Immature natural killer cell (primary cell): ENCODE data around the gene MAP2K7. TPM values are rescaled to one million over a fixed set of nuclear protein-coding genes. Genes with fewer than 3 reads are reported as not detected.

ENCODE experiments used
- DNase-seq, 3 donors: peaks; one replicate each; pipeline ENCODE4 v3.0.0; 2022; ENCODE audit warnings: mixed read lengths in 1 of 3
- H3K27ac Mint-ChIP-seq, 6 donors: one replicate each; pipeline ENCODE4 v1.8.0; 2020; ENCODE audit warnings: mixed read lengths in 6 of 6, mild to moderate bottlenecking in 5 of 6, inconsistent platforms in 4 of 6, moderate library complexity in 3 of 6
- H3K27me3 Mint-ChIP-seq, 3 donors: one replicate each; pipeline ENCODE4 v1.8.0; 2020 to 2021; ENCODE audit warnings: low read depth in 3 of 3, mild to moderate bottlenecking in 3 of 3, mixed read lengths in 3 of 3, moderate library complexity in 3 of 3, inconsistent platforms in 1 of 3
- H3K36me3 Mint-ChIP-seq, 3 donors: one replicate each; pipeline ENCODE4 v1.8.0; 2020; ENCODE audit warnings: mixed read lengths in 3 of 3, inconsistent platforms in 2 of 3, mild to moderate bottlenecking in 2 of 3
- H3K4me1 Mint-ChIP-seq, 2 donors: one replicate each; pipeline ENCODE4 v1.8.0; 2020; ENCODE audit warnings: inconsistent platforms in 2 of 2, mild to moderate bottlenecking in 2 of 2, mixed read lengths in 2 of 2, moderate library complexity in 1 of 2
- H3K4me3 Mint-ChIP-seq, 5 donors: one replicate each; pipeline ENCODE4 v1.8.0; 2020; ENCODE audit warnings: mild to moderate bottlenecking in 5 of 5, mixed read lengths in 5 of 5, inconsistent platforms in 3 of 5, moderate library complexity in 3 of 5
- H3K9me3 Mint-ChIP-seq, 6 donors: one replicate each; pipeline ENCODE4 v1.8.0; 2020; ENCODE audit warnings: mild to moderate bottlenecking in 6 of 6, mixed read lengths in 6 of 6, inconsistent platforms in 4 of 6, moderate library complexity in 3 of 6
- polyA plus RNA-seq, 3 donors: library from polyadenylated mRNA; unstranded; fragments of 300-500 nt; fragmentation: Illumina TruSeq; gene quantifications; one replicate each; pipeline ENCODE4 v1.2.3, GENCODE V29; 2021

Gene MAP2K7
- polyA plus RNA-seq, 3 donors from 2014 or later = 2.0 to 4.4 (median 2.7) TPM

DNA sequence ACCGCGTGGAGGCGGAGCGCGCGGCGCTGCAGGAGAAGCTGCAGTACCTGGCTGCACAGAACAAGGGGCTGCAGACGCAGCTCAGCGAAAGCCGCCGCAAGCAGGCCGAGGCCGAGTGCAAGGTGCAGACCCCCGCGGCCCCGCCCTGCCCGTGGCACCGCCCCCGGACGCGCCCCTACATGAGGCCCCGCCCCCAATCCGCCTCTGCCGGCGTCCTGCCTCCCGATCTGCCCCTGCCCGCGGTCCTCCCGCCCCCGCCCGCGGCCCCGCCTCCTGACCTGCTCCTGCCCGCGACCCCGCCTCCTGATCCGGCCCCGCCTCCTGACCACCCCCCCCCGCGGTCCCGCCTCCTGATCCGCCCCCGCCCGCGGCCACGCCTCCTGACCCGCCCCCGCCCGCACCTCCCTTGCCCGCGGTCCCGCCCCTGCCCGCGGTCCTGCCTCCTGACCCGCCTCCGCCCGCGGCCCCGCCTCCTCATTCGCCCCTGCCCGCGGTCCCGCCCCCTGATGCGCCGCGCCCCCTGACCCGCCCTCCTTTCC, 41.2 kb upstream of the MAP2K7 start:
- Mint-ChIP-seq H3K36me3 (no peaks in the 10 kb centered on the region), H3K27me3 (peaks cover 0 to 11% (median 11%) of the 10 kb centered on the region in 3 donors), H3K4me1 (peaks cover 0 to 9% of the 10 kb centered on the region in 2 donors), H3K27ac (no peak overlapping the region), H3K9me3 (no peaks in the 10 kb centered on the region), H3K4me3 (peak overlapping the region in 4 of 5 donors; percentile 18 to 72 (median 46))
- peak; percentile 57 to 63 (median 58) for DNase-seq

DNA sequence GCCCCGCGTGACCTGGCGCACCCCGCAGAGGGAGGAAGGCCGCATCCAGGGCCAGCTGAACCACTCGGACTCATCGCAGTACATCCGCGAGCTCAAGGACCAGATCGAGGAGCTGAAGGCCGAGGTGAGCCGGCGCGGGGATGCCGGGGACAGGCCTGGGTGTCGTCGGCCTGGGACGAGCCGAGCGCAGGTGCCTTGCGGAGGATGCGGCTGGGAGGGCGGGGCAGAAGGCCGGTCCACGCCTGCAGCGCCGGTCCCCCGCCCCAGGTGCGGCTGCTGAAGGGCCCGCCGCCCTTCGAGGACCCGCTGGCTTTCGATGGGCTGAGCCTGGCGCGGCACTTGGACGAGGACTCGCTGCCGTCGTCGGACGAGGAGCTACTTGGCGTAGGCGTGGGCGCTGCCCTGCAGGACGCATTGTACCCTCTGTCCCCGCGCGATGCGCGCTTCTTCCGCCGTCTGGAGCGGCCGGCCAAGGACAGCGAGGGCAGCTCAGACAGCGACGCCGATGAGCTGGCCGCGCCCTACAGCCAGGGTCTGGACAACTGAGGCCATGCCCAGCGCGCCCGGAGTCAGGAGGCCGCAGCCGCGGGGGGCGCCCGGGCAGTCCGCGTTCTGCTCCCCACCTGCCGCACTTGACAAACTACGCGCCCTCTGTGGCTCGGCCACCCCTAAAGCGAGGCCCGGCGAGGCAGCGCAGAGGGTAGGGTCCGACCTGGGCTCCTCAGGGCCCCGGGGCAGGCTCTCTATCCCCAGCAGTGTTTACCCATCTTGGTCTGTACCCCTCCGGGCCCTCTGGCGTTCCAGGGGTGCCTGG, 40.3 kb upstream of the MAP2K7 start:
- no peak for DNase-seq
- Mint-ChIP-seq H3K36me3 (no peaks in the 10 kb centered on the region), H3K4me1 (peaks cover 0 to 12% of the 10 kb centered on the region in 2 donors), H3K9me3 (no peaks in the 10 kb centered on the region), H3K27me3 (peaks cover 0 to 11% (median 11%) of the 10 kb centered on the region in 3 donors), H3K27ac (no peak overlapping the region), H3K4me3 (peak overlapping the region in 1 of 5 donors; percentile 27)

DNA sequence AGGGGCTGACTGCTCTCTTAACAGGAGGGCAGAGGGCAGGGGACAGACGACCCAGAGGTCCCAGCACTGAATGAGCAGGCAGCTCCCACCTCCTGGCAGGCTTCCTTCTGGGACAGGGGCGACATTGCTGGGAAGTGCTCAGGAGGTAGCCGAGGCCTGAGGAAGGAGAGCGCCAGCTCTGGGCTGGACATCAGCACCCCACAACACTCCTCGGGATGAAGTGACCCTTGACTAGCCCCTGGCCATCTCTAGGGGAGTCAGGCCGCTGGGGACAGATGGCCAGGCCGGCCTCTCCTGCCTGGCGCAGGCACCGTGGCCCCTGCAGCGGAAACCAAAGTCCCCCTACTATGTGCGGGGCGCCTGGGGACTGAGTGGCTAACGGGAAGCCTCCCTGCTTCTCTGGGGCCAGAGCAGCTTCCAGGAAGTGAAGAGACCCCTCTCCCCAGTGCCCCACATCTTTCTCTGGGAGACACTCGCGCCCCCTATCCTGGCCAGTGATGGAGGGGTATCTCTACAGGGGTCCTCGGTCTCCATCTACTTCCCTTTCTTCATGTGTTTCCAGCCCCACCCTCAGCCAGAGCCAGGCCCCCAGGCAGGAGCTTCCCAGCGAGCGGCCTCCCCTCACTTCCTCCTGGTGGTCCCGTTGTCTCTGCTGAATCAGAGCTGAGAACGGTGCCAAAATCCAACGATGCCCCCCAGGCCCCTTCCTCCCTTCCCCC, 39.5 kb upstream of the MAP2K7 start:
- Mint-ChIP-seq H3K36me3 (no peaks in the 10 kb centered on the region), H3K9me3 (no peaks in the 10 kb centered on the region), H3K27me3 (peaks cover 0 to 15% (median 13%) of the 10 kb centered on the region in 3 donors), H3K4me3 (no peak overlapping the region), H3K27ac (no peak overlapping the region), H3K4me1 (peaks cover 0 to 17% of the 10 kb centered on the region in 2 donors)
- DNase-seq = no peak

DNA sequence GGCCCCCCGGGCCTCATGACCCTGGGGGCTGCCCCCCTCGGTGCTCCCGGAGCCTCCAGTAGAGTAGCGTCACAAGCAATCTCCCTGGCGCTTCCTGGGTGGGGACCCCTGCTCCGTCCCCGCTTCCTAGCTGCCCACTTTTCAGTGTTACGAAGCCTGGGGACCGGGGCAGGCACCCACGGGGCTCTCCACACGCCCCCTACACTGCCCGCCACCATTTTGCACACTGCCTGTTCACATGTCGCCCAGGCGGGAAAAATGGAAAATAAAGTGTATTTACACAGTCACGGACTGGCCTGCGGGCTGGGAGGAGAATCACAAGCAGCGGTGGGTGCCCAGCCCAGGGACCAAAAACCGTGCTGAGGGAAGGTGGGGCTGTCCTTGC, 39.0 kb upstream of the MAP2K7 start:
- no peak overlapping the region for H3K4me3 Mint-ChIP-seq
- H3K4me1 Mint-ChIP-seq = peaks cover 0 to 17% of the 10 kb centered on the region in 2 donors
- DNase-seq = no peak
- H3K36me3 Mint-ChIP-seq = no peaks in the 10 kb centered on the region
- peaks cover 1 to 15% (median 13%) of the 10 kb centered on the region in 3 donors for H3K27me3 Mint-ChIP-seq
- H3K9me3 Mint-ChIP-seq = no peaks in the 10 kb centered on the region
- no peak overlapping the region for H3K27ac Mint-ChIP-seq

DNA sequence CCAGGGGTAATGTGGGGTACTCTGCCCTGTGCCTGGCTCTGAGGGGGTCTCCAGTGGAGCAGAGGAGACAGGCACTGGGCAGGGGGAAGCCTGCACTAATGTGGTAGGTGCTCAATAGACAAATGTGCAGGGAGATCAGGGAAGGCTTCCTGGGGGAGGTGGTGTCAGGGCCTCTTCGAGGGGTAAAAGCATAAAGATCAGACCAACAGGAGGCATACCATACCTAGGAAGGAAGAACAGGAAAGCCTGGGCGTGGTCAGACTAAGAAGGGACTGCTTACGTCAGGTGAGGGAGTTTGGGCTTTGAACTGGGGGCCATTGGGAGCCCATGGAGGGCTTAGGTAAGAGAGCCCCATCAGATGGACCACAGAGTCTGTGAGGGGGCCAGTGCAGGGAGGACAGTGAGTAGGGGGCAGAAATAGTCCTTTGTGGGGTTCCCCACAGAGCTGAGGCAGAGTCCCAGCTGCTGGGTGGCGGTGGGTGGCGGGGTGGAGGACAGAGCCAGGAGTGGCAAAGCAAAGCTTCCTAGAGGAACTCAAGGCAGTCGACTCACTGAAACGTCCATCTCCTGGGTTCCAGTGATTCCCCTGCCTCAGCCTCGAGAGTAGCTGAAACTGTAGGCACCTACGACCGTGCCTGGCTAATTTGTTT, 38.3 kb upstream of the MAP2K7 start:
- no peak for DNase-seq
- no peaks in the 10 kb centered on the region for H3K36me3 Mint-ChIP-seq
- H3K4me1 Mint-ChIP-seq = peaks cover 0 to 22% of the 10 kb centered on the region in 2 donors
- H3K9me3 Mint-ChIP-seq = no peaks in the 10 kb centered on the region
- H3K27ac Mint-ChIP-seq = peak overlapping the region in 2 of 6 donors; percentile 10 to 54
- peaks cover 3 to 13% (median 13%) of the 10 kb centered on the region in 3 donors for H3K27me3 Mint-ChIP-seq
- H3K4me3 Mint-ChIP-seq = no peak overlapping the region

DNA sequence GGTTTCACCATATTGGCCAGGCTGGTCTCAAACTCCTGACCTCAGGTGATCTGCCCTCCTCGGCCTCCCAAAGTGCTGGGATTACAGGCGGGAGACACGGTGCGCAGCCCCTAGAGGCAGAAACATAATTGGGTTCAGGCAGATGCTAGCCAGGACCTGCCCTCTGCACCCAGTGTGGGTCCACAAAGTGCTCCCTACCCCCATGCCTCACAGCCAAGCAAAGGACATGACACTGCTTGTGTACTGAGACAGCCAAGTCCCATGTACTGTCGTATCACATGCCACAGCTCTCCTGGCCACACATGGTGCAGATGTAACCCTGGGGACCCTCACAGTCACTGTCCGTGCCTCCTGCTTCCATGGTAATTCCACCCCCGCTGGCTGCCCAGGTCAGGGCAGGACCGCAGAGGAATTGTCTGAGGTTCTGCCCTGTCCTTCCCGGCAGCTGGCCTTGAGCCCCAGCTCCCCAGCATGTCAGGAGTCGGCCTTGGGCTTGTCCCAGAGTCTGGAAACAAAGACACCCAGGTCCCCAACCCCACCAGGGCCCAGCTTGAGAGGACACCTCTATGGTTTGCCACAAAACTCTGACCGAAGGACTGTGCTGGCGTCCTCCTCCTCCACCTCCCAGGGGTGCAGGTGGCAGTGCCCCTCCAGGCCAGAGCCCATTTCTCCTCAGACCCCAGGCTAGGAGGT, 37.1 kb upstream of the MAP2K7 start:
- peaks cover 7 to 28% of the 10 kb centered on the region in 2 donors for H3K4me1 Mint-ChIP-seq

DNA sequence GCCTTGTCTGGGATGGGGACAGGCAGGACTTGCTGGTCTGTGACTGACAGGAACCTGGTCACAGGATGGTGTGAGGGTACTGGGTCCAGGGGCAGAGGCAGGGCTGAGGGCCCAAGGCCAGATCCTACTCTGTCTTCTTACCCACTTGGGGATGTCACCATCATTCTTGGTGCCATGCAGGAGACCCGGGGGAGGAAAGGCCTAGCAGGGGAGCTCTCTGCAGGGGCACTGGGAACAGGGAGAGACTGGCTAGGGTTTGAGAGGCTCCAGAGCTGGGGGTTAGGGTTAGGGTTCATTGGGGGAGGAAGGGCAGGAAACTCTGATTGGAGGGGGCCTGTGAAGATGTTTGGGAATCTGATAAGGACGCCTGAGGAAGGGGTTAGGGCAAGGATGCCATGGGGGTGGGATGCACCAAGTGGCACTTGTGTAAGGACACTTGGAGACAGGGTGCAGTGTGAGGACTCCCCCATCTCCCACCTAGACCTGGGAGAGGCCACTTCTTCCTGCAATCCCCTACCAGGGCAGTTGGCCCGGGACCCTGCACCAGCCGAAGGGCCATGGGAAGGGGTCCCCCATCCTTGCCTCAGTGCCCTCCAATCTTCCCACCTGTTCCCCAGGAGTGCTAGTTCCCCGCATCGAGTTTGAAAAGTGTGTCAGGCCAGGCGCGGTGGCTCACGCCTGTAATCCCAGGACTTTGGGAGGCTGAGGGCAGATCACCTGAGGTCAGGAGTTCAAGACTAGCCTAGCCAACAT, 36.4 kb upstream of the MAP2K7 start:
- Mint-ChIP-seq H3K36me3 (no peaks in the 10 kb centered on the region), H3K27me3 (peaks cover 8 to 21% (median 14%) of the 10 kb centered on the region in 3 donors), H3K4me1 (peaks cover 14 to 33% of the 10 kb centered on the region in 2 donors), H3K4me3 (peak overlapping the region in 2 of 5 donors; percentile 25 to 88), H3K27ac (peak overlapping the region in 1 of 6 donors; percentile 71), H3K9me3 (no peaks in the 10 kb centered on the region)
- DNase-seq = no peak

More for the DNA sequence above, 37.1 kb upstream of the MAP2K7 start:
- H3K9me3 Mint-ChIP-seq = no peaks in the 10 kb centered on the region
- H3K36me3 Mint-ChIP-seq = no peaks in the 10 kb centered on the region
- peak overlapping the region in 1 of 6 donors; percentile 71 for H3K27ac Mint-ChIP-seq
- H3K27me3 Mint-ChIP-seq = peaks cover 8 to 17% (median 14%) of the 10 kb centered on the region in 3 donors
- DNase-seq = no peak
- no peak overlapping the region for H3K4me3 Mint-ChIP-seq

DNA sequence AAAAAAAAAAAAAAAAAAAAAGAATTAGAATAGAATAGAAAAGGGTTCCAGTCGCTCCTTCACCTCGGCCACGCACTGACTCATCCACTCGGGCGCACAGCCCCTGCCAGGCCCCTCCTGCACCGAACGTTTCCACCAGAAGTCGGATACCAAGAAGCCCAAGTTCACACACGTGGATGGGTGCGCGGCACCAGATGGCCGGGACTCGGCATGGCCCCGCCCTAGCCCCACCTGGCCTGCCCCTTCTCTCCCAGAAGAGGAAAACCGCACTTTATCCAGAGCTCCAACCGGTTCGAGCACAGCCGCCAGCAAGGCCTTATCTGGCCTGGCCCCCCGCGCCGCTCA, 35.4 kb upstream of the MAP2K7 start:
- no peaks in the 10 kb centered on the region for H3K9me3 Mint-ChIP-seq
- H3K4me1 Mint-ChIP-seq = peaks cover 14 to 37% of the 10 kb centered on the region in 2 donors
- DNase-seq = no peak
- H3K36me3 Mint-ChIP-seq = no peaks in the 10 kb centered on the region
- peak overlapping the region; percentile 76 to 88 (median 82) for H3K4me3 Mint-ChIP-seq
- H3K27me3 Mint-ChIP-seq = peaks cover 10 to 23% (median 16%) of the 10 kb centered on the region in 3 donors
- peak overlapping the region in 3 of 6 donors; percentile 62 to 87 (median 68) for H3K27ac Mint-ChIP-seq

DNA sequence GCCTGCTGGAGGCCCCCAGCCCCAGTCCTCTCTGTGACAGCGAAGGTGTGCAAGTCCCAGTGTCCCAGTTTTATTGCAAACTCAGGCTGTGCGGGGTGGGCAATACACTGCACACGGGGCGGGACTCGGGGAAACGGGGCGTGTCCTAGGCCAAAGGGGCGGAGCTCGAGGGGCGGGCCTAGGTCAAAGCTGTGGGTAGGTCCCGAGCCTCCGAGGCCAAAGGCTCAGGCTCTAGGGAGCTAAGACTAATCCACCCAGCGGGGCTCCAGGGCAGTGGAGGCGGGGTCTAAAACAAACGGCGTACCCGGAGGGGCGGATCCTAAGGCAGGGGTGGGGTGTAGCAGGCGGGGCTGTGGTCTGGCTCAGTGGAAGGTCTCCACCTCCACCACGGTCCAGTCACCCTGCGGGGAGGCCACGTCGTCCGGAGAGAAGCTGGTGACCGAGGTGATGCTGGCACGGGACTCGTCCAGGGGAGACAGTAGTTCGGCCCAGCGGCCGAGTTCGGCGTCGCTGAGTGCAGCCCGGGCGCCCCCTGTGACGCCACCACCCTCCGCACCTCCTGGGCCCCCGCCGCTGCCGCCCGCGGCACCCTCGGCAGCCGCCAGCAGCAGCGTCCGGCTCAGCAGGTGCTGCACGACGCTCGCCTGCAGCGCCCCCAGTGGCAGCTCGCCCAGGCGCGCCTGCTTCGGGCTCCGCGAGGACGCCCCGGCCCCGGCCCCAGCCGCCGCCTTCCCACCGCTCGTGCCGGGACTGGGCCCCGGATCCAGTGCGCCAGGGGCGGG, 34.8 kb upstream of the MAP2K7 start:
- Mint-ChIP-seq H3K27ac (peak overlapping the region; percentile 62 to 97 (median 87)), H3K4me1 (peaks cover 14 to 41% of the 10 kb centered on the region in 2 donors), H3K4me3 (peak overlapping the region; percentile 76 to 88 (median 82)), H3K9me3 (no peaks in the 10 kb centered on the region), H3K36me3 (no peaks in the 10 kb centered on the region), H3K27me3 (peaks cover 13 to 26% (median 16%) of the 10 kb centered on the region in 3 donors)
- DNase-seq = peak; percentile 87 to 91 (median 90)

DNA sequence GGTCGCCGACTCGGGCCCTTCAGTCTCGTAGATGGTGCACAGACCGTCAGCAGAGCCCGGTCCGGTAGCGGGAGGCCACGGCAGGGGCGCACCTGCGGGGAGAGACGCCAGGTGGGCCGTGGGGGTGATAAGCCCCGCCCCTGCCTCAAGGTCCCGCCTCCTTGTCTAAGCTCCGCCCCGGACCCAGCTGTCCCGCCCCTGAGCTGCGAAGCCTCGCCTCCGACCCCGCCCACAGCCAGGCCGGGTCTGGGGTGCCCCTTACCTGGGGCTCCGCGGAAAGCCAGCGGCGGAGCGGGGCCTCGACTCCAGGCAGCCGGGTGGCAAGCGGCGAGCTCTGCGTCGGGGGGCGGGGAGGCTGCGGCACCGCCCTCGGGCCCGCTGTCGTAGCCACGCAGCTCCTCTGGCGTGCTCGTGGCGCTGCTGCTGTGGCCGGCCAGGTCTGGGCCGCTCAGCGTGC, 34.2 kb upstream of the MAP2K7 start:
- no peaks in the 10 kb centered on the region for H3K9me3 Mint-ChIP-seq
- peak overlapping the region in 1 of 6 donors; percentile 34 for H3K27ac Mint-ChIP-seq
- peaks cover 13 to 24% (median 16%) of the 10 kb centered on the region in 3 donors for H3K27me3 Mint-ChIP-seq
- DNase-seq = peak; percentile 83 to 85 (median 85)
- peak overlapping the region; percentile 44 to 70 (median 63) for H3K4me3 Mint-ChIP-seq
- H3K36me3 Mint-ChIP-seq = no peaks in the 10 kb centered on the region
- H3K4me1 Mint-ChIP-seq = peaks cover 14 to 41% of the 10 kb centered on the region in 2 donors

DNA sequence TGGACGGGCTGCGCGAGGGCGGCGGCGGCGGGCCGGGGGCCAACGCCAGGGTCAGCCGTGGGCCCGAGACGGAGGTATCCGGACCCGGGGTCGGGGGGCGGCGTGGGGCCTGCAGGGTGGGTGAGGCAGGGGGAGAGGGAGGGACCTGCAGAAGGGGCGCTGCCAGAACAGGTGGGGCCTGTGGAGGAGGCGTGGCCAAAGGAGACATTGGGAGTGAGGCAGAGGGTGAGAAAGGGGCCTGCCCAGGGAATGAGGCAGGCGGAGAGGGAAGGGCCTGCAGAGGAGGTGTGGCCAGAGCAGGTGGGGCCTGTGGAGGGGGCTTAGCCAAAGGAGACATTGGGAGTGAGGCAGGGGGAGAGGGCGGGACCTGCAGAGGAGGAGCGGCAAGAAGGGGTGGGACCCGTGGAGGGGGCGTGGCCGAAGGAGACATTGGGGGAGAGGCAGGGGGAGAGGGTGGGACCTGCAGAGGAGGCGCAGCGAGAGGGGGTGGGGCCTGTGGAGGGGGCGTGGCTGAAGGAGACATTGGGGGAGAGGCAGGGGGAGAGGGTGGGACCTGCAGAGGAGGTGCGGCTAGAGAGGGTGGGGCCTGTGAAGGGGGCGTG, 33.7 kb upstream of the MAP2K7 start:
- H3K27ac Mint-ChIP-seq = peak overlapping the region in 2 of 6 donors; percentile 50 to 70
- H3K27me3 Mint-ChIP-seq = peaks cover 13 to 24% (median 15%) of the 10 kb centered on the region in 3 donors
- no peaks in the 10 kb centered on the region for H3K9me3 Mint-ChIP-seq
- H3K4me3 Mint-ChIP-seq = peak overlapping the region; percentile 53 to 84 (median 60)
- peaks cover 14 to 46% of the 10 kb centered on the region in 2 donors for H3K4me1 Mint-ChIP-seq
- DNase-seq = peak; percentile 47 to 53 (median 53)
- H3K36me3 Mint-ChIP-seq = no peaks in the 10 kb centered on the region
